ENCODE results near the gene SCAI.

- TF ChIP-seq EP300 (IDR thresholded peaks at IDR 0.05; ENCODE audit: low read length) (no peak), TCF7L2 (IDR thresholded peaks at IDR 0.05; ENCODE audit: low read depth, low read length) (no peak), ZNF639 (CRISPR knock-in tag; conservative IDR thresholded peaks at IDR 0.05 in 1 of 2, IDR thresholded peaks at IDR 0.05 in 1 of 2) (no peak), CTCF (IDR thresholded peaks at IDR 0.05 in 2 of 3, conservative IDR thresholded peaks at IDR 0.05 in 1 of 3; ENCODE audit: insufficient read depth in 2 of 3, low read depth in 1 of 3, low read length in 3 of 3) (no peak), FOXA1 (IDR thresholded peaks at IDR 0.05; ENCODE audit: borderline replicate concordance) (no peak), ZNF263 (CRISPR knock-in tag; IDR thresholded peaks at IDR 0.05; ENCODE audit: borderline replicate concordance) (no peak), MAX (CRISPR knock-in tag; IDR thresholded peaks at IDR 0.05) (no peak), EZH2 (IDR thresholded peaks at IDR 0.05; ENCODE audit: borderline replicate concordance, low read depth, low read length) (no peak)
Measured at GRCh38 chr9:125140576-125140975, 2.8 kb downstream of the SCAI start.

All from K562 (cell line).